Measurements from ENCODE around the gene FECH.
A peak's percentile ranks its signal among the peaks of the same experiment; 100 is the strongest.

- TF ChIP-seq PKNOX1 (IDR thresholded peaks at IDR 0.05) (peak; percentile 46; the same call in 1 of the 2 replicates), TARDBP (IDR thresholded peaks at IDR 0.05) (no peak), BHLHE40 (IDR thresholded peaks at IDR 0.05; ENCODE audit: borderline replicate concordance) (no peak), ZNF384 (IDR thresholded peaks at IDR 0.05) (no peak), LEF1 (IDR thresholded peaks at IDR 0.05; ENCODE audit: borderline replicate concordance) (no peak), FOXK2 (IDR thresholded peaks at IDR 0.05) (no peak), CTBP1 (IDR thresholded peaks at IDR 0.05; ENCODE audit: borderline replicate concordance) (no peak), L3MBTL2 (conservative IDR thresholded peaks at IDR 0.05) (no peak), SP1 (IDR thresholded peaks at IDR 0.05) (no peak), ELF4 (IDR thresholded peaks at IDR 0.05) (no peak)
Measured at GRCh38 chr18:57533868-57534510, 52.5 kb downstream of the FECH start.
